K562 (cell line): ENCODE measurements around the gene DYNC2H1. TPM values are rescaled to one million over a fixed set of nuclear protein-coding genes. Genes with fewer than 3 reads are reported as not detected.

ENCODE experiments used
- BCL6 ChIP-seq: fragments of 250-450 bp; sonication (Bioruptor Pico); IDR thresholded peaks from 2 replicates; pipeline ENCODE4 v1.4.0; 2020
- BRCA1 ChIP-seq, 2 experiments: fragments of 450-650 bp in 1 of 2; sonication (generic) in 1 of 2; formaldehyde crosslinking in 1 of 2; IDR thresholded peaks; 2 replicates each; pipeline versions ENCODE4 v1.5.0 to v1.6.1; 2017 to 2020; ENCODE audit warnings: mild to moderate bottlenecking in 1 of 2, missing genetic modification reagents in 1 of 2
- CEBPZ ChIP-seq: fragments of 150-350 bp; IDR thresholded peaks from 2 replicates; pipeline ENCODE4 v1.6.1; 2014; ENCODE audit warnings: low read depth, mild to moderate bottlenecking, low read length, borderline replicate concordance
- CHCHD3 ChIP-seq: fragments of 250-450 bp; sonication (Bioruptor Pico); IDR thresholded peaks from 2 replicates; pipeline ENCODE4 v2.1.2; 2022; ENCODE audit warnings: mild to moderate bottlenecking
- EP400 ChIP-seq: fragments of 450-650 bp; IDR thresholded peaks from 2 replicates; pipeline ENCODE4 v1.6.1; 2017; ENCODE audit warnings: antibody characterized with exemption, mild to moderate bottlenecking, moderate library complexity
- ETV1 ChIP-seq: fragments of 450-650 bp; conservative IDR thresholded peaks from 2 replicates; pipeline ENCODE4 v1.6.1; 2016; ENCODE audit warnings: missing genetic modification characterization, control low read depth, low read depth, missing compliant biosample characterization
- ETV5 ChIP-seq: sonication (generic); formaldehyde crosslinking; IDR thresholded peaks from 2 replicates; pipeline ENCODE4 v1.4.0; 2020; ENCODE audit warnings: low read depth, mild to moderate bottlenecking, missing genetic modification reagents
- HDAC1 ChIP-seq, 2 experiments: fragments of 450-650 bp; IDR thresholded peaks; 2 replicates each; pipeline ENCODE4 v1.6.1; 2016 to 2017; ENCODE audit warnings: inconsistent platforms in 1 of 2, mild to moderate bottlenecking in 1 of 2, moderate library complexity in 1 of 2
- HLTF ChIP-seq: fragments of 450-650 bp; IDR thresholded peaks from 2 replicates; pipeline ENCODE4 v1.6.1; 2016
- MAFG ChIP-seq: fragments of 450-650 bp; conservative IDR thresholded peaks from 2 replicates; pipeline ENCODE4 v1.6.1; 2016; ENCODE audit warnings: missing genetic modification characterization, missing compliant biosample characterization
- PATZ1 ChIP-seq: fragments of 250-450 bp; sonication (Bioruptor Pico); IDR thresholded peaks from 2 replicates; pipeline ENCODE4 v1.5.0; 2020; ENCODE audit warnings: mild to moderate bottlenecking, borderline replicate concordance
- PHB ChIP-seq: fragments of 250-450 bp; sonication (Bioruptor Pico); IDR thresholded peaks from 2 replicates; pipeline ENCODE4 v1.5.0; 2021
- RBM15 ChIP-seq: fragments of 200-400 bp; formaldehyde crosslinking; IDR thresholded peaks from 2 replicates; pipeline ENCODE4 v1.6.1; 2018; ENCODE audit warnings: mild to moderate bottlenecking, low read length, moderate library complexity; ENCODE audit not compliant: insufficient read depth
- SMAD1 ChIP-seq: fragments of 150-350 bp; IDR thresholded peaks from 2 replicates; pipeline ENCODE4 v1.6.1; 2014; ENCODE audit warnings: low read length, low read depth; ENCODE audit not compliant: partially characterized antibody
- SREBF2 ChIP-seq: sonication (generic); formaldehyde crosslinking; IDR thresholded peaks from 2 replicates; pipeline ENCODE4 v1.4.0; 2020; ENCODE audit warnings: mild to moderate bottlenecking, missing genetic modification reagents
- SRSF9 ChIP-seq: fragments of 200-400 bp; formaldehyde crosslinking; IDR thresholded peaks from 2 replicates; pipeline ENCODE4 v1.6.1; 2017; ENCODE audit warnings: low read depth, low read length, borderline replicate concordance
- TAF1 ChIP-seq: IDR thresholded peaks from 2 replicates; pipeline ENCODE4 v1.6.1; 2011; ENCODE audit warnings: mild to moderate bottlenecking, low read length, moderate library complexity; ENCODE audit not compliant: insufficient read depth, control insufficient read depth, severe bottlenecking; ENCODE audit errors: extremely low read depth
- TAF9B ChIP-seq: fragments of 450-650 bp; IDR thresholded peaks from 2 replicates; pipeline ENCODE4 v1.6.1; 2018; ENCODE audit warnings: mild to moderate bottlenecking; ENCODE audit not compliant: partially characterized antibody
- TAL1 ChIP-seq: fragments of 450-650 bp; IDR thresholded peaks from 2 replicates; pipeline ENCODE4 v1.6.1; 2016; ENCODE audit warnings: mild to moderate bottlenecking
- TFAP4 ChIP-seq: sonication (generic); formaldehyde crosslinking; IDR thresholded peaks from 2 replicates; pipeline ENCODE4 v1.8.0; 2022; ENCODE audit warnings: missing genetic modification reagents, mild to moderate bottlenecking, moderate library complexity, borderline replicate concordance
- U2AF2 ChIP-seq: fragments of 200-400 bp; formaldehyde crosslinking; optimal IDR thresholded peaks from 2 replicates; pipeline ENCODE3; 2017; ENCODE audit warnings: low read depth, mild to moderate bottlenecking, low read length
- ZNF408 ChIP-seq: fragments of 250-450 bp; sonication (Bioruptor Pico); IDR thresholded peaks from 2 replicates; pipeline ENCODE4 v1.4.0; 2020; ENCODE audit warnings: low read depth, mild to moderate bottlenecking, moderate library complexity
- ZNF41 ChIP-seq: fragments of 250-450 bp; sonication (Bioruptor Pico); conservative IDR thresholded peaks from 2 replicates; pipeline ENCODE4 v1.4.0; 2020; ENCODE audit warnings: mild to moderate bottlenecking
- polyA plus RNA-seq, 8 experiments: library from polyadenylated mRNA; depleted of rRNA in 4 of 8; stranded (reverse) in 5 of 8; unstranded in 3 of 8; fragments of >200 nt; fragmentation: Nextera tagmentation in 2 of 8; fragmentation: Illumina TruSeq in 1 of 8; extraction: Ambion mirVana in 2 of 8; extraction: Trizol in 1 of 8; gene quantifications; 2 replicates each; pipeline versions ENCODE4 v1.2.1 to v1.2.3, GENCODE V29; 2011 to 2014; ENCODE audit warnings: inconsistent platforms in 1 of 8, missing spikeins in 1 of 8
- total RNA-seq, 7 experiments: library from RNA; depleted of rRNA in 6 of 7; stranded (reverse); fragments of >200 nt in 6 of 7; fragmentation: Illumina TruSeq in 2 of 7; extraction: Trizol in 2 of 7; gene quantifications; 2 replicates each; pipeline versions ENCODE4 v1.2.1 to v1.2.3, GENCODE V29; 2011 to 2021; ENCODE audit warnings: low replicate concordance in 1 of 7

Gene DYNC2H1
- total and polyA plus RNA-seq, 9 of the 15 experiments (the other 6 are each of a cell fraction or from before 2014, with no cell fraction given), result 0.08 to 0.64 (median 0.20) TPM

GRCh38 chr11:103108933-103109817, at the start of gene DYNC2H1 (continued):
- no peak for TF ChIP-seq ETV1 (tag)
- TF ChIP-seq SREBF2, result no peak
- no peak for TF ChIP-seq BRCA1 (IDR thresholded peaks at IDR 0.05)
- no peak for TF ChIP-seq BRCA1 (CRISPR knock-in tag; IDR thresholded peaks at IDR 0.05)
- no peak for TF ChIP-seq SRSF9
- no peak for TF ChIP-seq PHB (CRISPR knock-in tag)
- no peak for TF ChIP-seq MAFG (tag)
- TF ChIP-seq EP400, result peak; percentile 64
- TF ChIP-seq CHCHD3, result no peak
- TF ChIP-seq TAL1, result no peak
- no peak for TF ChIP-seq SMAD1
- peak in 1 of 2 experiments; percentile 33; a peak in 1 of 4 replicates for TF ChIP-seq HDAC1 (IDR thresholded peaks at IDR 0.05)
- no peak for TF ChIP-seq ZNF41
- TF ChIP-seq HLTF, result no peak
- no peak for TF ChIP-seq BCL6 (CRISPR knock-in tag)
- no peak for TF ChIP-seq TAF1
- no peak for TF ChIP-seq ETV5 (CRISPR knock-in tag)
- TF ChIP-seq TFAP4 (CRISPR knock-in tag), result peak; percentile 61; the same call in 1 of the 2 replicates
- no peak for TF ChIP-seq TAF9B
- no peak for TF ChIP-seq PATZ1 (CRISPR knock-in tag)
- TF ChIP-seq CEBPZ, result no peak
- TF ChIP-seq RBM15, result no peak
- TF ChIP-seq U2AF2, result no peak
- TF ChIP-seq ZNF408 (CRISPR knock-in tag), result no peak
